ENCODE data around the gene FUZ.
A peak's percentile ranks its signal among the peaks of the same experiment; 100 is the strongest.

Gene FUZ

DNA sequence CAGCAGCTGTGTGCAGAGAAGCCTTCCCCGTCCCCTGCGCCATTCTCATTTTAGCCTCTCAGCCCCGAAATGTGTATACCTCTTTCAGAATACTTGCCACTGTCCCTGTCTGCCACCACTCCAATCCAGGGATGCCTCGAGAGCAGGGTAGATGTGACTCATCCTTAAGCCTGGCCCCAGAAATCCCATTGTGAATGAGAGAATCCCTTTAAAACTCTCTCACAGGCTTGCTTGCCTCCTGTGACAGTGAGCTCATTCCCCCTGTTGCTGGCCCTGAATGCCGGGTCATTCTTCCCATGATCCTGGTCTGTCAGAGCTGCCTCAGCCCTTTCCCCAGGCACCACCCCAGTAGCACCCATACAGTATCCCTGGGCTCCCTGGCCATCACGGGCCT lies 36.7 kb downstream of the FUZ start:
- DNase-seq (ENCODE audit: low read depth), result no peak

DNA sequence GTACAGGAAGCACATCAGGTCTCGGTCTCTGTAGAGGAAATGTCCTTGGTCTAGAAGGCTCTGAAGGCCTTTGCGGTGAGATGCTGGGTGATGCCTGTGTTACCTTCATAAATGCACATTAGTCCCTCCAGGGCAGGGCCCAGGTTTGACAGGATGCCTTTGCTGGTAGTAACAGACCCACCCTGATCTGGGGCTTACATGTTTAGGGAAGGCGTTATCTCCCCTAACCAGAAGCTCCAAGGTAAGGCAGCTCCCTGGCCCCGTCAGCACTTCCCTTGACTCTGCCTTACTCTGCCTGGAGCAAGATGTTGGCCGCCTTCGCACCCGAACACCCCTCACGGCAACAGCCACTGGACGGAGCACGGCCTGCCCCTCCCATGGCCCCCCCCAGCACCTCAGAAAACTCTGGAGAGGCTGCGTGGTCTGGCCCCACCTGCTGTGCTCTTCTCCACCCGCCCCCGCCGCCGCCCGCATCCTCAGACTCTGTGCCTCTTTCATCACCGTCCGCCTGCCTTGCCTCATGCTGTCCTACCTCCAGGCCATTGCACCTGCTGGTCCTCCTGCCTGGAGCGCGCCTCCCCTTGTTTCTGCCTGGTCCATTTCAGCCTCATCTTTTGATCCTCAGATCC lies 37.2 kb downstream of the FUZ start:
- no peak for DNase-seq (ENCODE audit: low read depth)

GRCh38 chr19:49774969-49775368 lies 38.1 kb downstream of the FUZ start:
- DNase-seq (ENCODE audit: low read depth), result no peak

GRCh38 chr19:49773663-49774350 lies 39.3 kb downstream of the FUZ start:
- DNase-seq (ENCODE audit: low read depth), result no peak

GRCh38 chr19:49772850-49773432 lies 40.2 kb downstream of the FUZ start:
- DNase-seq (ENCODE audit: low read depth), result no peak

DNA sequence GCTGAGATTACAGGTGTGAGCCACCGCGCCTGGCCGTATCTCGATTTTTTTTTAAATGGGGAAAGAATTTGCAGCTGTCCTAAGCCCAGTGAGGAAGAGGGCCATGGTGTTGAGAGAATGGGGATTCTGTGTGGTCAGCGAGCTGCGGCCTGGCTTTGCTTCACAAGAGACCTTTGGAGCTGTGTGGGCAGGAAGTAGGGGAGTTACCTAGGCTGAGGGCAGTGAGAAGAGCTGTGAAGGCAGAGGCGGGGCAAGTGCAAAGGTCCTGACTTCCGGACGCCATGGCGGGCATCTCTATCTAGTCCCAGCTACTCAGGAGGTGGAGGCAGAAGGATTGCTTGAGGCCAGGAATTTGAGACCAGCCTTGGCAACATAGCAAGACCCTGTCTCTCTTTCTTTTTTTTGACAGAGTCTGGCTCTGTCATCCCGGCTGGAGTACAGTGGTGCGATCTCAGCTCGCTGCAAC lies 41.4 kb downstream of the FUZ start:
- no peak for DNase-seq (ENCODE audit: low read depth)

DNA sequence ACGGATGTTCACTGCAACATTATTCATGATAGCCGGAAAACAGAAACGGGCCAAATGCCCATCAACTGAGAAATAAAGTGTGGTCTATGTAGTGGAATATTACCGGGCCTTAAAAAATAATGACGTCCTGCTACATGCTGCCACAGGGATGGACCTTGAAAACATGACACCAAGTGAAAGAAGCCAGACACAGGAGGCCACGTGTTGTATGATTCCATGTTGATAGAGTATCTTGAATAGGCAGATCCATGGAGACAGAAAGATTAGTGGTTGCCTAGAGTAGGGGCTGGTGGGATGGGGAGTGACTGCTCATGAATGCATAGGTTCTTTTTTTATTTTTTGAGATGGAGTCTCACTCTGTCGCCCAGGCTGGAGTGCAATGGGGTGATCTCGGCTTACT lies 42.6 kb downstream of the FUZ start:
- DNase-seq (ENCODE audit: low read depth), result no peak

DNA sequence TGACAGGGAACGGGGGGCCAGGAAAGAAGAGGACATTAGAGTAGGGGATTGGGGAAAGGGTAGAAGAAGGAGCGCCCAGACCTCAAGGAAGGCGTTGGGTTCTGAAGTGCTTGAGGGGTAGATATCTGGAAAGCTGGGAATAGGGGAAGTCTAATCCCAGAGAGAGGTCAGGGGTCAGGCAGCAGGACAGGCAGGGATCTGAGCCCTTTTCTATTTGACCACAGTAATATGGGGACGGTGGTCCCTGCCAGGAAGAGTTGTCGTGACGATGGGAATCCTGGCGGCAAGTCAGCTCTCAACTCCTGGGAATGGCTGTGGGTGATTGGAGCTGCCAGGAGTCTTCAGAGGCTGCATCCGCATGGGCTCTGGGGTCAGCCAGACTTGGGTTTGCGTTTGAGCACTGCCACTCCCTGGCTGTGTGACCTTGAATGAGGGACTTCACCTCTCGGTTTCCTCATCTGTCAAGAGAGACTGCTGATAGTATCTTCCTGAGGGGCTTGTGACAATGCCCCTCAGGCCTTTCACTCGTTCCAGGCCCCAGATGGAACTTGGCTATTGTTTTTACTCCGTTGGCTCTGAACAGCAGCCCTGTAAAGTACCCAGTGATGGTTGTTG lies 45.0 kb downstream of the FUZ start:
- no peak for DNase-seq (ENCODE audit: low read depth)

GRCh38 chr19:49767381-49767780 lies 45.7 kb downstream of the FUZ start:
- no peak for DNase-seq (ENCODE audit: low read depth)

GRCh38 chr19:49766930-49767299 lies 46.2 kb downstream of the FUZ start, which contains the start of gene AP2A1:
Gene AP2A1, plus strand, starts transcription at chr19:49767001. Its CDS starts 133 bp downstream, at chr19:49767134.
- no peak for DNase-seq (ENCODE audit: low read depth)

DNA sequence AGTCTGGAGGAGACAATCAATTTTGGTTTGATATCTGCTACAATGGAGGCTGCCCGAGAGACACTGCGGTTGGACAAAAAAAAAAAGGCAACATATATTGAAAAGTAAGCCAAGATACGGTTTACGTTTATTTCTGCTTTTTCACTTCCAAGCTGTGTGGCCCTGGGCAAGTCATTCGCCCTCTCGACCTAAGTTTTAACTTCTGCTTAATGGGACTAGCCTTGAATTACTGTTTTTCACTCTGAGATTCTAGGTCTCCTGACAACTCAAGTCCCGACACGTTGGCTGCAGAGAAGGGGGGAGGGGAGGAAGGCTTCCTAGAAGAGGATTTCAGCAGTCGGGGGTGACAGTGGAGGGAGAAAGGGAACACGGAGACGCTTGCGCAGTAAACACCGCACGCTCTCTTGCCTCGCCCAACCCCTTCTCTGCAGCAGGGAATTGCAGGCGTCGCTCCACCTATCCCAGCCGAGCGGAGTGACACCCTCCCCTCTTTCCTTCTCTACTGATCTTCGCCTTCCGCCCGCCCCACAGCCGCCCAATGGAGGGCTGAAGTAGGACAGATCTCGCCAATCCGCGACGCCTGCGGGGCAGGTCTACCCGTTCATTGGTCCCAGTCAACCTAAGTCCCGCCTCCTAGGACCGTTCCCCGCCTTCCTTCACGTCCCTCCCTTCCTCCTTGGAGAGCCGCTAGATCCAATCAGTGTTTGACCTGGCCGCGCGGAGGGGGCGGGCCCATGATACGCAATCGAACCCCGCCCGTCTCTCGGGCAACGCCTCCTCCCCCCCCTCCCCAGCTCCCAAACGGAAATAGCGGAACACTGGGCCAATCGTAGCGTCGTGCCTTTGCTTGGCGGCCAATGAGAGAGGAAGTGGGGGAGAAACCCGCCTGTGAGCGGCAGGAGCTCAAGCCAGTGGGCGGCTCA lies 46.8 kb downstream of the FUZ start:
- peak; percentile 100 for DNase-seq (ENCODE audit: low read depth)

GRCh38 chr19:49764341-49764740 lies 48.8 kb downstream of the FUZ start:
- DNase-seq (ENCODE audit: low read depth), result no peak

GRCh38 chr19:49763230-49763629 lies 49.9 kb downstream of the FUZ start, which contains the start of gene TSKS:
Gene TSKS, minus strand, starts transcription at chr19:49763306. Its CDS starts 59 bp downstream, at chr19:49763247.
- no peak for DNase-seq (ENCODE audit: low read depth)

DNA sequence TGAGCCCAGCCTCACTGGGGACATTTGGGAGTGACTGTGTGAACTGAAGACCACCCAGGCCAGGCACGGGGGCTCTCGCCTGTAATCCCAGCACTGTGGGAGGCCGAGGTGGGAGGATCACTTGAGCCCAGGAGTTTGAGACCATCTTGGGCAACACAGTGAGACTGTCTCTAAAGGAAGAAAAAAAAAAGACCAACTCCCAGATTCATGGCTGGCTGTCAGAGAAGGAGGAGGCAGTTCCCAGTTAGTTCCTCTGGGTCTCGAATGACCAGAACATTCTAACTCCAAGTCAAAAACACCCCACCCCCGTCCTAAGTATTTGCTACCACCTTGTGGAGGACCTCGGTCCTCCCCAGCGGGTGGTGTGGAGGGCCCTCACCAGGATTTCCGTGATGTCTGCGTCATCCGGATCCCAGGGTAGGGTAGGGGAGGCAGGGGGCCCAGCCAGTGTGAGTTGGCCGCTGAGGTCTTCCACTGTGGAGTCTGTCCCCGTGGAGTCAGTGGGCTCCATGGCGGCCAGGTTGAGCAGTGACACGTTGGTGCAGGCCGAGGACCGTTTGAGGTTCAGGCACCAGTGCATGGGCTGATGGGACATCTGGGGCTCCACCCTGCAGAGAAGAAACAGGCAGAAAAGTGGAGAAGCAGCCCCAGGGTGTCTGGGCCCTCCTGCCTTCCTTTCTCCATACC lies 51.3 kb downstream of the FUZ start:
- peak; percentile 43 for DNase-seq (ENCODE audit: low read depth)

DNA sequence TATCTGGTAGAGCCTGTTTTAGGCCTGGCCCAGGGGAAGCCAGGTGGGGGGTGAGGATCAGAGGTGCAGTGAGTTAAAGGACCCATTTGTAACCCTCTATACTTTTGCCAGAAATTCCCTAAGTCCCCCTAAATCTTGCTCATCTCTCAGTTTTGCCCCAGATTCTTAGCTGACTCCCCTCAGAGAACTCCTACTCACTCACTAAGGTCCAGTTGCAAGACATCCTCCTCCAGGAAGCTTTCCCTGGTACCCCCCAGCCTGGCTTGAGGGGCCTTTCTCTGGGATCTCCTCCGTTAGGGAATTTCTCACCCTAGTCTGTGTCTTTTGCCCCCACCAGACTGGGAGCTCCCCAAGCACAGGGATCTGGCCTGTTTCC lies 51.9 kb downstream of the FUZ start:
- DNase-seq (ENCODE audit: low read depth), result no peak

GRCh38 chr19:49758292-49758691 lies 54.8 kb downstream of the FUZ start:
- DNase-seq (ENCODE audit: low read depth), result no peak

Measured in fibroblast of the conjunctiva (primary cell).